K562 (cell line): ENCODE measurements around the gene TCF12. TPM values are rescaled to one million over a fixed set of nuclear protein-coding genes. Genes with fewer than 3 reads are reported as not detected.
A peak's percentile ranks its signal among the peaks of the same experiment; 100 is the strongest.

Experiments
- CREB3L1 ChIP-seq: fragments of 450-650 bp; IDR thresholded peaks from 2 replicates; pipeline ENCODE4 v1.6.1; 2014; ENCODE audit warnings: low read depth, mild to moderate bottlenecking, moderate library complexity, borderline replicate concordance
- CSDE1 ChIP-seq, 2 experiments: fragments of 450-650 bp; IDR thresholded peaks; 2 replicates each; pipeline ENCODE4 v1.6.1; 2016; ENCODE audit warnings: mild to moderate bottlenecking in 1 of 2
- E2F6 ChIP-seq, 2 experiments: IDR thresholded peaks; 2 replicates each; pipeline ENCODE4 v1.6.1; 2011; ENCODE audit warnings: borderline replicate concordance in 1 of 2, control low read depth in 1 of 2, low read depth in 1 of 2, low read length in 1 of 2, mild to moderate bottlenecking in 1 of 2, mixed read lengths in 1 of 2, moderate library complexity in 1 of 2; ENCODE audit not compliant: insufficient read depth in 1 of 2, insufficient read length in 1 of 2, poor library complexity in 1 of 2, severe bottlenecking in 1 of 2; ENCODE audit errors: extremely low read depth in 1 of 2
- ELK1 ChIP-seq: sonication (generic); formaldehyde crosslinking; IDR thresholded peaks from 2 replicates; pipeline ENCODE4 v1.8.1; 2022; ENCODE audit warnings: missing genetic modification reagents
- ESRRB ChIP-seq: fragments of 250-450 bp; sonication (Bioruptor Pico); IDR thresholded peaks from 2 replicates; pipeline ENCODE4 v1.5.0; 2020; ENCODE audit warnings: mild to moderate bottlenecking, moderate library complexity, borderline replicate concordance
- FOSL1 ChIP-seq: fragments of 200-800 bp; sonication (Bioruptor generic); conservative IDR thresholded peaks from 2 replicates; pipeline ENCODE4 v1.6.1; 2016; ENCODE audit warnings: missing genetic modification characterization, missing compliant biosample characterization
- HDAC1 ChIP-seq, 2 experiments: fragments of 450-650 bp; IDR thresholded peaks; 2 replicates each; pipeline ENCODE4 v1.6.1; 2016 to 2017; ENCODE audit warnings: inconsistent platforms in 1 of 2, mild to moderate bottlenecking in 1 of 2, moderate library complexity in 1 of 2
- ID3 ChIP-seq, 2 experiments: fragments of 250-450 bp in 1 of 2; fragments of 450-650 bp in 1 of 2; sonication (Bioruptor Pico) in 1 of 2; IDR thresholded peaks; 2 replicates each; pipeline versions ENCODE4 v1.6.1 to v1.8.0; 2016 to 2021; ENCODE audit warnings: mild to moderate bottlenecking in 2 of 2, moderate library complexity in 2 of 2, missing compliant biosample characterization in 1 of 2, missing genetic modification characterization in 1 of 2
- KLF10 ChIP-seq: fragments of 250-450 bp; sonication (Bioruptor Pico); IDR thresholded peaks from 2 replicates; pipeline ENCODE4 v1.6.1; 2021; ENCODE audit warnings: matching md5 sums
- LARP7 ChIP-seq: fragments of 450-650 bp; IDR thresholded peaks from 2 replicates; pipeline ENCODE4 v1.6.1; 2016
- MEF2A ChIP-seq: IDR thresholded peaks from 2 replicates; pipeline ENCODE4 v1.6.1; 2011; ENCODE audit warnings: low read depth, mild to moderate bottlenecking, low read length, moderate library complexity; ENCODE audit not compliant: control insufficient read depth
- NCOA2 ChIP-seq, 2 experiments: fragments of 450-650 bp; IDR thresholded peaks; 2 replicates each; pipeline ENCODE4 v1.6.1; 2018; ENCODE audit warnings: mild to moderate bottlenecking in 2 of 2, moderate library complexity in 1 of 2; ENCODE audit not compliant: partially characterized antibody in 2 of 2
- TAF1 ChIP-seq: IDR thresholded peaks from 2 replicates; pipeline ENCODE4 v1.6.1; 2011; ENCODE audit warnings: mild to moderate bottlenecking, low read length, moderate library complexity; ENCODE audit not compliant: insufficient read depth, control insufficient read depth, severe bottlenecking; ENCODE audit errors: extremely low read depth
- YBX1 ChIP-seq: fragments of 450-650 bp; IDR thresholded peaks from 2 replicates; pipeline ENCODE4 v1.7.1; 2016; ENCODE audit warnings: mild to moderate bottlenecking
- ZNF12 ChIP-seq: sonication (generic); formaldehyde crosslinking; IDR thresholded peaks from 2 replicates; pipeline ENCODE4 v1.4.0; 2020; ENCODE audit warnings: mild to moderate bottlenecking, missing genetic modification reagents
- ZNF134 ChIP-seq: fragments of 250-450 bp; sonication (Bioruptor Pico); conservative IDR thresholded peaks from 2 replicates; pipeline ENCODE4 v1.4.0; 2020
- ZNF146 ChIP-seq: IDR thresholded peaks from one replicate; pipeline ENCODE4 v1.6.1; 2018; ENCODE audit warnings: missing compliant biosample characterization; ENCODE audit not compliant: unreplicated experiment
- ZNF592 ChIP-seq: fragments of 450-650 bp; IDR thresholded peaks from 2 replicates; pipeline ENCODE4 v1.6.1; 2017; ENCODE audit warnings: antibody characterized with exemption, mild to moderate bottlenecking
- polyA plus RNA-seq, 8 experiments: library from polyadenylated mRNA; depleted of rRNA in 4 of 8; stranded (reverse) in 5 of 8; unstranded in 3 of 8; fragments of >200 nt; fragmentation: Nextera tagmentation in 2 of 8; fragmentation: Illumina TruSeq in 1 of 8; extraction: Ambion mirVana in 2 of 8; extraction: Trizol in 1 of 8; gene quantifications; 2 replicates each; pipeline versions ENCODE4 v1.2.1 to v1.2.3, GENCODE V29; 2011 to 2014; ENCODE audit warnings: inconsistent platforms in 1 of 8, missing spikeins in 1 of 8
- total RNA-seq, 7 experiments: library from RNA; depleted of rRNA in 6 of 7; stranded (reverse); fragments of >200 nt in 6 of 7; fragmentation: Illumina TruSeq in 2 of 7; extraction: Trizol in 2 of 7; gene quantifications; 2 replicates each; pipeline versions ENCODE4 v1.2.1 to v1.2.3, GENCODE V29; 2011 to 2021; ENCODE audit warnings: low replicate concordance in 1 of 7

Gene TCF12
- total and polyA plus RNA-seq, 9 of the 15 experiments (the other 6 are each of a cell fraction or from before 2014, with no cell fraction given): 10.5 to 132 (median 52.9) TPM

- TF ChIP-seq ID3 (CRISPR knock-in tag; IDR thresholded peaks at IDR 0.05) (no peak), ID3 (tag; IDR thresholded peaks at IDR 0.05) (no peak), CREB3L1 (no peak), ZNF146 (CRISPR knock-in tag) (no peak), ESRRB (CRISPR knock-in tag) (no peak), E2F6 (IDR thresholded peaks at IDR 0.05; ENCODE audit: borderline replicate concordance in 1 of 2, extremely low read depth in 1 of 2, insufficient read depth in 1 of 2, insufficient read length in 1 of 2, low read depth in 1 of 2, low read length in 1 of 2, poor library complexity in 1 of 2, severe bottlenecking in 1 of 2) (peak in 1 of 2 experiments; percentile 24), ZNF592 (peak; percentile 57), ZNF12 (no peak), HDAC1 (IDR thresholded peaks at IDR 0.05) (no peak), FOSL1 (peak; percentile 34), LARP7 (no peak), NCOA2 (IDR thresholded peaks at IDR 0.05; ENCODE audit: partially characterized antibody in 2 of 2) (no peak), CSDE1 (IDR thresholded peaks at IDR 0.05) (no peak), MEF2A (no peak), TAF1 (no peak), KLF10 (no peak), YBX1 (no peak), ELK1 (no peak), ZNF134 (CRISPR knock-in tag) (no peak)
Measured at GRCh38 chr15:57337868-57338411, 419.5 kb downstream of the TCF12 start (continued).
